Panc1 (cell line): ENCODE measurements around the gene ASB7. TPM values are rescaled to one million over a fixed set of nuclear protein-coding genes. Genes with fewer than 3 reads are reported as not detected.

Experiments
- ATAC-seq: fragments of 200-7000 bp; cut with Tn5 transposase; 2 replicates; pipeline ENCODE4 v1.9.1; 2020; ENCODE audit warnings: mild to moderate bottlenecking, moderate library complexity
- BruUV-seq: library from RNA; stranded (reverse); fragments of 400-500 nt; replicated peaks from 2 replicates; lab custom pipeline; 2021; lab: Mats Ljungman, UMichigan
- CTCF ChIA-PET: fragments of 300-600 bp; sonication (Branson Sonifier 250); formaldehyde crosslinking; loops from one replicate; lab custom pipeline; 2022; ENCODE audit warnings: antibody characterized with exemption; lab: Charles Lee
- POLR2A ChIA-PET: fragments of 300-600 bp; sonication (Branson Sonifier 250); formaldehyde crosslinking; loops from one replicate; lab custom pipeline; 2022; ENCODE audit warnings: antibody characterized with exemption; lab: Charles Lee
- DNase-seq: peaks from one replicate; pipeline ENCODE4 v3.0.0-alpha.2; 2010; ENCODE audit warnings: low read depth, low spot score
- H3K27ac ChIP-seq: 2 replicates; pipeline ENCODE4 v1.5.1; 2011; ENCODE audit warnings: mild to moderate bottlenecking, low read length, inconsistent platforms
- H3K27me3 ChIP-seq: fragments of 200-500 bp; sonication (Bioruptor generic); 2 replicates; pipeline ENCODE4 v1.6.0; 2014; ENCODE audit warnings: low read length, inconsistent platforms; ENCODE audit not compliant: control insufficient read depth, insufficient read depth
- H3K36me3 ChIP-seq: fragments of 200-500 bp; sonication (Bioruptor generic); 2 replicates; pipeline ENCODE4 v1.5.1; 2014; ENCODE audit warnings: inconsistent platforms, mild to moderate bottlenecking, low read length, moderate library complexity; ENCODE audit not compliant: control insufficient read depth, insufficient read depth
- H3K4me1 ChIP-seq: 2 replicates; pipeline ENCODE4 v1.5.1; 2011; ENCODE audit warnings: inconsistent platforms, mild to moderate bottlenecking, low read length, moderate library complexity; ENCODE audit not compliant: control insufficient read depth, insufficient read depth
- H3K4me3 ChIP-seq, 2 experiments: 2 replicates each; pipeline ENCODE4 v1.5.1; 2011 to 2012; ENCODE audit warnings: low read depth in 2 of 2, low read length in 2 of 2, mild to moderate bottlenecking in 2 of 2, inconsistent platforms in 1 of 2, moderate library complexity in 1 of 2
- H3K9me3 ChIP-seq: fragments of 200-500 bp; sonication (Bioruptor generic); 2 replicates; pipeline ENCODE4 v1.5.1; 2014; ENCODE audit warnings: low read depth, mild to moderate bottlenecking, inconsistent platforms, low read length, moderate library complexity; ENCODE audit not compliant: control insufficient read depth, insufficient read depth
- POLR2AphosphoS5 ChIP-seq: IDR thresholded peaks from 2 replicates; pipeline ENCODE4 v1.6.1; 2012; ENCODE audit warnings: mild to moderate bottlenecking, low read depth, low read length, moderate library complexity
- SIN3A ChIP-seq: IDR thresholded peaks from 2 replicates; pipeline ENCODE4 v1.6.1; 2012; ENCODE audit warnings: low read depth, mild to moderate bottlenecking, low read length, moderate library complexity, borderline replicate concordance; ENCODE audit not compliant: insufficient read depth
- TCF7L2 ChIP-seq: IDR thresholded peaks from 2 replicates; pipeline ENCODE4 v1.6.1; 2011; ENCODE audit warnings: mild to moderate bottlenecking, low read depth, low read length, inconsistent platforms
- in situ Hi-C: cut with HindIII; loops from 2 replicates; pipeline ENCODE4 v1.10.0; 2016; ENCODE audit warnings: low sequenced_read_pairs, low pct_unique_long_range_greater_than_20kb
- intact Hi-C: fragments of 100-400 bp; cut with micrococcal nuclease; formaldehyde crosslinking; loops from one replicate; pipeline ENCODE4 v1.10.0; 2022; ENCODE audit not compliant: unreplicated experiment
- total RNA-seq: library from RNA; stranded (reverse); gene quantifications from one replicate; pipeline ENCODE4 v1.2.1, GENCODE V29; 2021; ENCODE audit not compliant: unreplicated experiment
- TF ChIP-seq, protein P1 (sequence below), 2 experiments: IDR thresholded peaks; 2 replicates each; pipeline ENCODE4 v1.6.1; 2011 to 2012; ENCODE audit warnings: low read depth in 2 of 2, control low read depth in 1 of 2, low read length in 1 of 2, mild to moderate bottlenecking in 1 of 2, moderate library complexity in 1 of 2; ENCODE audit not compliant: insufficient read depth in 1 of 2
- TF ChIP-seq, protein P2 (sequence below): fragments of 450-650 bp; IDR thresholded peaks from 2 replicates; pipeline ENCODE4 v1.5.1; 2017; ENCODE audit warnings: mild to moderate bottlenecking

Gene ASB7
- total RNA-seq, 1 experiment from 2014 or later, result 18.1 TPM

DNA sequence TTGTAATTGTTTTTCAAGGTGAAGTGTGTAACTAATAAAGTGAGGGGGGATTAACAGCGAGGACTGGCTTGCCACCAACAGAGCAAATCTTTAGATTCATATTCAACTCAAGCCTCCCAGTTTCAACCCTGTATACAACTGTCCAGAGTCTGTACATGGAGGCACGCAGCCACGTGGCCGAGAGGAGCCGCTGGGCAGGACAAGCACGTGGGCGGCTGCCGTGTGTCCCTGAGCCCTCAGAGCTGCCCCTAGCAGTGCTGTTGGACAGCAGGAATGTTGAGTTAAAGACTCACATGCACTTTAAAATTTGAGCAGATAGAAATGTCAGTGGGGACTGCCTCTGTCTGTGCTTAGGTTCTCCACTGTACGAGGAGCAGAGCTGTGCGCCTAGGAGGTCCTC is 29.4 kb downstream of the ASB7 start:
- in situ Hi-C loops (no loop called here), intact Hi-C loops (no loop called here)
- BruUV-seq, result no TSS peak
- Histone ChIP-seq H3K36me3 (peaks cover 6% of the 10 kb centered on the region; the same call in 1 of the 2 replicates), H3K27ac (no peak overlapping the region), H3K4me1 (peaks cover 10% of the 10 kb centered on the region), H3K9me3 (no peaks in the 10 kb centered on the region), H3K4me3 (no peak overlapping the region), H3K27me3 (no peaks in the 10 kb centered on the region)
- TF ChIP-seq POLR2AphosphoS5 (no peak), SIN3A (no peak), TCF7L2 (no peak)
- TF ChIP-seq, protein P1, sequence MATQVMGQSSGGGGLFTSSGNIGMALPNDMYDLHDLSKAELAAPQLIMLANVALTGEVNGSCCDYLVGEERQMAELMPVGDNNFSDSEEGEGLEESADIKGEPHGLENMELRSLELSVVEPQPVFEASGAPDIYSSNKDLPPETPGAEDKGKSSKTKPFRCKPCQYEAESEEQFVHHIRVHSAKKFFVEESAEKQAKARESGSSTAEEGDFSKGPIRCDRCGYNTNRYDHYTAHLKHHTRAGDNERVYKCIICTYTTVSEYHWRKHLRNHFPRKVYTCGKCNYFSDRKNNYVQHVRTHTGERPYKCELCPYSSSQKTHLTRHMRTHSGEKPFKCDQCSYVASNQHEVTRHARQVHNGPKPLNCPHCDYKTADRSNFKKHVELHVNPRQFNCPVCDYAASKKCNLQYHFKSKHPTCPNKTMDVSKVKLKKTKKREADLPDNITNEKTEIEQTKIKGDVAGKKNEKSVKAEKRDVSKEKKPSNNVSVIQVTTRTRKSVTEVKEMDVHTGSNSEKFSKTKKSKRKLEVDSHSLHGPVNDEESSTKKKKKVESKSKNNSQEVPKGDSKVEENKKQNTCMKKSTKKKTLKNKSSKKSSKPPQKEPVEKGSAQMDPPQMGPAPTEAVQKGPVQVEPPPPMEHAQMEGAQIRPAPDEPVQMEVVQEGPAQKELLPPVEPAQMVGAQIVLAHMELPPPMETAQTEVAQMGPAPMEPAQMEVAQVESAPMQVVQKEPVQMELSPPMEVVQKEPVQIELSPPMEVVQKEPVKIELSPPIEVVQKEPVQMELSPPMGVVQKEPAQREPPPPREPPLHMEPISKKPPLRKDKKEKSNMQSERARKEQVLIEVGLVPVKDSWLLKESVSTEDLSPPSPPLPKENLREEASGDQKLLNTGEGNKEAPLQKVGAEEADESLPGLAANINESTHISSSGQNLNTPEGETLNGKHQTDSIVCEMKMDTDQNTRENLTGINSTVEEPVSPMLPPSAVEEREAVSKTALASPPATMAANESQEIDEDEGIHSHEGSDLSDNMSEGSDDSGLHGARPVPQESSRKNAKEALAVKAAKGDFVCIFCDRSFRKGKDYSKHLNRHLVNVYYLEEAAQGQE (IDR thresholded peaks at IDR 0.05; ENCODE audit: insufficient read depth in 1 of 2, low read depth in 2 of 2, low read length in 1 of 2), result no peak
- TF ChIP-seq, protein P2, sequence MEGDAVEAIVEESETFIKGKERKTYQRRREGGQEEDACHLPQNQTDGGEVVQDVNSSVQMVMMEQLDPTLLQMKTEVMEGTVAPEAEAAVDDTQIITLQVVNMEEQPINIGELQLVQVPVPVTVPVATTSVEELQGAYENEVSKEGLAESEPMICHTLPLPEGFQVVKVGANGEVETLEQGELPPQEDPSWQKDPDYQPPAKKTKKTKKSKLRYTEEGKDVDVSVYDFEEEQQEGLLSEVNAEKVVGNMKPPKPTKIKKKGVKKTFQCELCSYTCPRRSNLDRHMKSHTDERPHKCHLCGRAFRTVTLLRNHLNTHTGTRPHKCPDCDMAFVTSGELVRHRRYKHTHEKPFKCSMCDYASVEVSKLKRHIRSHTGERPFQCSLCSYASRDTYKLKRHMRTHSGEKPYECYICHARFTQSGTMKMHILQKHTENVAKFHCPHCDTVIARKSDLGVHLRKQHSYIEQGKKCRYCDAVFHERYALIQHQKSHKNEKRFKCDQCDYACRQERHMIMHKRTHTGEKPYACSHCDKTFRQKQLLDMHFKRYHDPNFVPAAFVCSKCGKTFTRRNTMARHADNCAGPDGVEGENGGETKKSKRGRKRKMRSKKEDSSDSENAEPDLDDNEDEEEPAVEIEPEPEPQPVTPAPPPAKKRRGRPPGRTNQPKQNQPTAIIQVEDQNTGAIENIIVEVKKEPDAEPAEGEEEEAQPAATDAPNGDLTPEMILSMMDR, result no peak
- DNase-seq (no peak), ATAC-seq (no peak; the same call in 1 of the 2 replicates)
- ChIA-PET POLR2A (no interaction called here), CTCF (no interaction called here)

DNA sequence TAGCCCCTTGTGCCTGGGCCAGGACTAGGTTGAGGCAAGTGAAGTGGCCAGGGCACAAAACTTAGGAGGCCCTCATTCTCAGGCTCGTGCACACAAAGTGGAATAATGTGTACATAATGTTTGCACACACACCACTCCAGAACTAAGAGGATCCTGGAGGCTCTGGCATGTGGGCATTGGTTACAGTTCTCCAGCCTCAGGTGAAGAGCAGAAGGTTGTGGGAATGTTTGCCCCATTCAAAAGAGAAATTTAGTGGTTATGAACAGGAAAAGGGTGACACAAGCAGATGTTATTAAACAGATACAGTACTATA is 31.3 kb downstream of the ASB7 start:
- no peaks in the 10 kb centered on the region for H3K27me3 ChIP-seq
- no TSS peak for BruUV-seq
- POLR2A ChIA-PET, result no interaction called here
- in situ Hi-C loops, result no loop called here
- intact Hi-C loops, result no loop called here
- H3K4me3 ChIP-seq, result no peak overlapping the region
- DNase-seq, result no peak
- H3K9me3 ChIP-seq, result no peaks in the 10 kb centered on the region
- TF ChIP-seq POLR2AphosphoS5, result no peak
- TF ChIP-seq, protein P1 (IDR thresholded peaks at IDR 0.05; ENCODE audit: insufficient read depth in 1 of 2, low read depth in 2 of 2, low read length in 1 of 2), result no peak
- no peak for TF ChIP-seq SIN3A
- TF ChIP-seq, protein P2, result no peak
- TF ChIP-seq TCF7L2, result no peak
- 0 out of 2 replicates have a peak, but pooled peaks cover 4% of the 10 kb centered on the region for H3K36me3 ChIP-seq
- no peak for ATAC-seq
- H3K27ac ChIP-seq, result no peak overlapping the region
- CTCF ChIA-PET, result no interaction called here
- H3K4me1 ChIP-seq, result peaks cover 12% of the 10 kb centered on the region
